Spleen (tissue), 11 donors: ENCODE results near the gene CFL1. TPM values are rescaled to one million over a fixed set of nuclear protein-coding genes. Genes with fewer than 3 reads are reported as not detected.

Source experiments
- DNase-seq: peaks from one replicate; pipeline ENCODE4 v3.0.0-alpha.2; 2020
- H3K27ac ChIP-seq, 8 donors: fragments of 200-600 bp; sonication (generic) in 7 of 8; 1 replicate in 4 of 8; 2 replicates in 4 of 8; pipeline versions ENCODE4 v1.5.0 to v1.8.0; 2016 to 2021; ENCODE audit warnings: inconsistent platforms in 4 of 8, mild to moderate bottlenecking in 4 of 8, moderate library complexity in 1 of 8
- H3K27me3 ChIP-seq, 7 donors: fragments of 200-600 bp; sonication (generic) in 6 of 7; replicated peaks in 1 of 7; 1 replicate in 4 of 7; 2 replicates in 3 of 7; pipeline versions ENCODE4 v1.5.0 to v1.8.0; 2016 to 2021; ENCODE audit warnings: inconsistent platforms in 3 of 7, mild to moderate bottlenecking in 1 of 7
- H3K36me3 ChIP-seq, 6 donors: fragments of 200-600 bp; sonication (generic) in 5 of 6; 1 replicate in 4 of 6; 2 replicates in 2 of 6; pipeline versions ENCODE4 v1.5.0 to v1.8.0; 2016 to 2021; ENCODE audit warnings: inconsistent platforms in 2 of 6
- H3K4me1 ChIP-seq, 6 donors: fragments of 200-600 bp; sonication (generic) in 5 of 6; 1 replicate in 3 of 6; 2 replicates in 3 of 6; pipeline versions ENCODE4 v1.5.0 to v1.8.0; 2016 to 2021; ENCODE audit warnings: inconsistent platforms in 3 of 6
- H3K4me3 ChIP-seq, 8 donors: fragments of 200-600 bp; sonication (generic) in 7 of 8; 1 replicate in 4 of 8; 2 replicates in 4 of 8; pipeline versions ENCODE4 v1.5.0 to v1.8.0; 2016 to 2021; ENCODE audit warnings: inconsistent platforms in 4 of 8, mild to moderate bottlenecking in 4 of 8, moderate library complexity in 2 of 8
- H3K9me3 ChIP-seq, 8 donors: fragments of 200-600 bp; sonication (generic) in 7 of 8; 1 replicate in 4 of 8; 2 replicates in 4 of 8; pipeline versions ENCODE4 v1.5.0 to v1.8.0; 2016 to 2021; ENCODE audit warnings: inconsistent platforms in 4 of 8
- CTCF ChIP-seq, 11 experiments: fragments of 200-600 bp in 7 of 11; fragments of 450-650 bp in 4 of 11; sonication (generic) in 4 of 11; IDR thresholded peaks in 8 of 11; conservative IDR thresholded peaks in 3 of 11; 1 replicate in 7 of 11; 2 replicates in 4 of 11; pipeline versions ENCODE4 v1.4.0 to v1.8.0; 2016 to 2021; ENCODE audit warnings: antibody characterized with exemption in 11 of 11, inconsistent platforms in 4 of 11, mild to moderate bottlenecking in 1 of 11
- POLR2A ChIP-seq, 3 donors: fragments of 450-650 bp; IDR thresholded peaks; one replicate each; pipeline ENCODE4 v1.5.1; 2017; ENCODE audit warnings: antibody characterized with exemption in 3 of 3, mild to moderate bottlenecking in 1 of 3
- POLR2AphosphoS5 ChIP-seq, 3 donors: sonication (generic); formaldehyde crosslinking; IDR thresholded peaks; one replicate each; pipeline ENCODE4 v1.5.1; 2017; ENCODE audit warnings: antibody characterized with exemption in 3 of 3
- WGBS, 5 donors: extraction: QIAGEN DNeasy Blood & Tissue Kit in 3 of 5; methylation state at CpG; one replicate each; pipeline versions ENCODE4 v1.1.5 to v1.1.7; 2013 to 2018; 5-methylcytosine and 5-hydroxymethylcytosine counted together
- intact Hi-C: fragments of 100-400 bp; cut with DNase I; formaldehyde crosslinking; loops from one replicate; pipeline ENCODE4 v1.15.0; 2023; ENCODE audit warnings: low total_unique reads
- polyA plus RNA-seq, 3 donors: library from polyadenylated mRNA; stranded (reverse); fragments of 200-250 nt; gene quantifications; one replicate each; pipeline ENCODE4 v1.2.1, GENCODE V29; 2013
- total RNA-seq, 7 donors: library from RNA; depleted of rRNA in 3 of 7; stranded (reverse); fragments of >200 nt in 3 of 7; fragmentation: NEBNext Ultra II Directional in 4 of 7; extraction: Animal tissue kit (Norgen Biotek cat#: 25700) in 4 of 7; gene quantifications; one replicate each; pipeline versions ENCODE4 v1.1.0 to v1.2.1, GENCODE V29; 2016 to 2021
- donor health status: healthy with polysubstance abuse.
- donor health status: DM: no; HTN: no; CAD: no; lungs with moderate emphysema.
- donor health status: DM: no; HTN: no; CAD: no.
- donor health status: Bipolar disorder and iron deficiency.
- donor health status: healthy.
- donor health status: DM: no; HTN: no; CAD: no.
- donor health status: DM: yes; HTN: yes; CAD: no.

The CFL1 gene
- total and polyA plus RNA-seq, 10 donors, result 562 to 1,219 (median 865) TPM

- H3K27ac ChIP-seq, result peak overlapping the region in 5 of 8 donors; percentile 82 to 91 (median 85)
- peak; percentile 69 for DNase-seq
- no peaks in the 10 kb centered on the region for H3K9me3 ChIP-seq
- peak; percentile 53 to 72 (median 56) for TF ChIP-seq POLR2AphosphoS5 (IDR thresholded peaks at IDR 0.05)
- TF ChIP-seq CTCF (IDR thresholded peaks at IDR 0.05 in 8 of 11, conservative IDR thresholded peaks at IDR 0.05 in 3 of 11), result no peak
- WGBS, 5 donors, result 77 to 85% (median 79%) methylated on average over 19 to 24 of the region's 24 CpGs
- intact Hi-C loops, result no loop called here
- peaks cover 0 to 37% (median 26%) of the 10 kb centered on the region in 6 donors for H3K36me3 ChIP-seq
- peaks cover 16 to 78% (median 48%) of the 10 kb centered on the region in 6 donors for H3K4me1 ChIP-seq
- H3K4me3 ChIP-seq, result no peak overlapping the region
- peaks cover 0 to 11% (median 0%) of the 10 kb centered on the region in 7 donors for H3K27me3 ChIP-seq
These were observed 11.8 kb upstream of the CFL1 start for GRCh38 chr11:65869643-65870306.

- DNase-seq, result no peak
- no peak for TF ChIP-seq POLR2A (IDR thresholded peaks at IDR 0.05)
- no peak for TF ChIP-seq POLR2AphosphoS5 (IDR thresholded peaks at IDR 0.05)
- TF ChIP-seq CTCF (IDR thresholded peaks at IDR 0.05 in 8 of 11, conservative IDR thresholded peaks at IDR 0.05 in 3 of 11), result no peak
- H3K4me1 ChIP-seq, result peaks cover 14 to 76% (median 46%) of the 10 kb centered on the region in 6 donors
- no peak overlapping the region for H3K4me3 ChIP-seq
- H3K36me3 ChIP-seq, result peaks cover 2 to 46% (median 35%) of the 10 kb centered on the region in 6 donors
- peaks cover 0 to 11% (median 0%) of the 10 kb centered on the region in 7 donors for H3K27me3 ChIP-seq
- intact Hi-C loops, result no loop called here
- WGBS, 5 donors, result 79 to 95% (median 93%) methylated on average over 3 of the region's 3 CpGs
- H3K9me3 ChIP-seq, result no peaks in the 10 kb centered on the region
- no peak overlapping the region for H3K27ac ChIP-seq
These were observed 10.9 kb upstream of the CFL1 start for GRCh38 chr11:65868907-65869306.

GRCh38 chr11:65868076-65868667 lies 10.2 kb upstream of the CFL1 start:
- no peak overlapping the region for H3K27ac ChIP-seq
- TF ChIP-seq POLR2A (IDR thresholded peaks at IDR 0.05) (no peak), POLR2AphosphoS5 (IDR thresholded peaks at IDR 0.05) (peak in 2 of 3 donors; percentile 60 to 78), CTCF (IDR thresholded peaks at IDR 0.05 in 8 of 11, conservative IDR thresholded peaks at IDR 0.05 in 3 of 11) (no peak)
- H3K9me3 ChIP-seq, result no peaks in the 10 kb centered on the region
- peaks cover 11 to 75% (median 42%) of the 10 kb centered on the region in 6 donors for H3K4me1 ChIP-seq
- 89 to 95% (median 91%) methylated on average over 13 to 19 of the region's 19 CpGs for WGBS, 5 donors
- peaks cover 0 to 11% (median 0%) of the 10 kb centered on the region in 7 donors for H3K27me3 ChIP-seq
- intact Hi-C loops, result no loop called here
- DNase-seq, result peak; percentile 78
- no peak overlapping the region for H3K4me3 ChIP-seq
- peaks cover 5 to 53% (median 42%) of the 10 kb centered on the region in 6 donors for H3K36me3 ChIP-seq
